Right lobe of liver (tissue), 4 donors: ENCODE measurements around the gene MET.

Experiments
- CTCF ChIP-seq, 4 donors: fragments of 200-600 bp in 3 of 4; fragments of 450-650 bp in 1 of 4; IDR thresholded peaks; one replicate each; pipeline versions ENCODE4 v1.5.1 to v1.8.0; 2016 to 2022; ENCODE audit warnings: antibody characterized with exemption in 4 of 4, mild to moderate bottlenecking in 2 of 4
- POLR2A ChIP-seq: fragments of 450-650 bp; IDR thresholded peaks from one replicate; pipeline ENCODE4 v1.6.1; 2017; ENCODE audit warnings: antibody characterized with exemption, mild to moderate bottlenecking
- donor health status: DM: no; HTN: no; CAD: no.
- donor health status: DM: no; HTN: no; CAD: no.
- donor health status: DM: no; HTN: yes; CAD: no.

DNA sequence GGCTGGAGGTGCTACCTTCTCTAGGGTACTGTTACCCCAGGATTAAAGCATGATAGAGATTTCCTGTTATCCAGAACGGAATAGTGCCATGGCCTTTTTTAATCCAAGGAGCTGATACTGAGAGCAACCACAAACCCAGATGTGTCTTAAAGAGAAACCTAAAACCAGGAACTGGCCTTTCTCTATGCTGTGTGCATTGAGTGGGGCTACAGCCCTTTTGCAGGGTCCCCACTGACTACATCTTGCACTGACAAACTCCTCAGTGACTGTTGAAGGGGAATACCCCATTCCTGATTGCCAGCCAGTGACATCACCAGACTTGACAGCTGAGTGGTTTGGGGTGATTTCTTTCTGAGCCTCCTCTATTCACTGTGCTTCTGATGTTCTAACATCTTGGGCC is 108.5 kb downstream of the MET start:
- TF ChIP-seq CTCF (IDR thresholded peaks at IDR 0.05) (no peak), POLR2A (no peak)
